K562 (cell line): Measurements from ENCODE around the gene TNFAIP8L1. TPM values are rescaled to one million over a fixed set of nuclear protein-coding genes. Genes with fewer than 3 reads are reported as not detected.

Experiments used
- ATF7 ChIP-seq: fragments of 450-650 bp; IDR thresholded peaks from 2 replicates; pipeline ENCODE4 v1.7.1; 2014; ENCODE audit warnings: mild to moderate bottlenecking, moderate library complexity
- CREBBP ChIP-seq: IDR thresholded peaks from one replicate; pipeline ENCODE4 v1.6.1; 2012; ENCODE audit warnings: low read depth, mild to moderate bottlenecking, control low read depth, inconsistent platforms, low read length
- CREM ChIP-seq: IDR thresholded peaks from 2 replicates; pipeline ENCODE4 v1.6.1; 2014; ENCODE audit warnings: antibody characterized with exemption, low read depth
- DPF2 ChIP-seq: fragments of 450-650 bp; IDR thresholded peaks from 2 replicates; pipeline ENCODE4 v1.6.1; 2016
- FOXK1 ChIP-seq: sonication (generic); formaldehyde crosslinking; IDR thresholded peaks from 2 replicates; pipeline ENCODE4 v1.8.0; 2022; ENCODE audit warnings: missing genetic modification reagents, mild to moderate bottlenecking, borderline replicate concordance
- MYBL2 ChIP-seq, 2 experiments: fragments of 450-650 bp in 1 of 2; sonication (generic) in 1 of 2; formaldehyde crosslinking in 1 of 2; IDR thresholded peaks; 2 replicates each; pipeline versions ENCODE4 v1.6.1 to v1.8.1; 2017 to 2022; ENCODE audit warnings: borderline replicate concordance in 1 of 2, inconsistent platforms in 1 of 2, low read depth in 1 of 2, mild to moderate bottlenecking in 1 of 2, missing genetic modification reagents in 1 of 2, moderate library complexity in 1 of 2
- NEUROD1 ChIP-seq: fragments of 150-350 bp; IDR thresholded peaks from 2 replicates; pipeline ENCODE4 v1.6.1; 2014; ENCODE audit warnings: borderline replicate concordance, low read length, low read depth; ENCODE audit not compliant: partially characterized antibody
- POLR2G ChIP-seq: fragments of 200-400 bp; formaldehyde crosslinking; IDR thresholded peaks from 2 replicates; pipeline ENCODE4 v1.6.1; 2017; ENCODE audit warnings: low read depth, mild to moderate bottlenecking, antibody characterized with exemption, low read length, moderate library complexity
- PURB ChIP-seq: sonication (generic); formaldehyde crosslinking; IDR thresholded peaks from 2 replicates; pipeline ENCODE4 v1.9.0; 2021; ENCODE audit warnings: low read depth, mild to moderate bottlenecking, missing genetic modification reagents
- RBFOX2 ChIP-seq: fragments of 200-400 bp; formaldehyde crosslinking; IDR thresholded peaks from 2 replicates; pipeline ENCODE4 v1.6.1; 2017; ENCODE audit warnings: low read depth, mild to moderate bottlenecking, low read length, moderate library complexity
- SAFB2 ChIP-seq: fragments of 200-400 bp; formaldehyde crosslinking; IDR thresholded peaks from 2 replicates; pipeline ENCODE4 v1.6.1; 2018; ENCODE audit warnings: borderline replicate concordance, low read length, low read depth, moderate library complexity; ENCODE audit not compliant: severe bottlenecking
- SMAD2 ChIP-seq: fragments of 150-350 bp; IDR thresholded peaks from 2 replicates; pipeline ENCODE4 v1.6.1; 2014; ENCODE audit warnings: low read depth, mild to moderate bottlenecking, low read length
- SMAD3 ChIP-seq: fragments of 450-650 bp; formaldehyde crosslinking; conservative IDR thresholded peaks from 2 replicates; pipeline ENCODE4 v1.4.0; 2020; ENCODE audit warnings: mild to moderate bottlenecking
- SMARCC2 ChIP-seq: fragments of 450-650 bp; IDR thresholded peaks from 2 replicates; pipeline ENCODE4 v1.6.1; 2017; ENCODE audit warnings: antibody characterized with exemption, moderate library complexity, mild to moderate bottlenecking, low read depth
- SNRNP70 ChIP-seq: fragments of 200-400 bp; formaldehyde crosslinking; optimal IDR thresholded peaks from 2 replicates; pipeline ENCODE3; 2017; ENCODE audit warnings: low read depth, low read length
- SOX6 ChIP-seq: fragments of 450-650 bp; IDR thresholded peaks from 2 replicates; pipeline ENCODE4 v1.6.1; 2014; ENCODE audit warnings: mild to moderate bottlenecking
- SPI1 ChIP-seq: IDR thresholded peaks from 2 replicates; pipeline ENCODE4 v1.6.1; 2011; ENCODE audit warnings: low read depth, low read length, control low read depth, borderline replicate concordance
- TAF1 ChIP-seq: IDR thresholded peaks from 2 replicates; pipeline ENCODE4 v1.6.1; 2011; ENCODE audit warnings: mild to moderate bottlenecking, low read length, moderate library complexity; ENCODE audit not compliant: insufficient read depth, control insufficient read depth, severe bottlenecking; ENCODE audit errors: extremely low read depth
- TAF7 ChIP-seq: fragments of 450-650 bp; IDR thresholded peaks from 2 replicates; pipeline ENCODE4 v1.6.1; 2016; ENCODE audit warnings: missing genetic modification characterization, missing compliant biosample characterization
- TGIF2 ChIP-seq: sonication (generic); formaldehyde crosslinking; IDR thresholded peaks from 2 replicates; pipeline ENCODE4 v1.8.1; 2022; ENCODE audit warnings: mild to moderate bottlenecking, missing genetic modification reagents, moderate library complexity
- U2AF1 ChIP-seq: fragments of 200-400 bp; formaldehyde crosslinking; optimal IDR thresholded peaks from 2 replicates; pipeline ENCODE3; 2017; ENCODE audit warnings: mild to moderate bottlenecking, low read depth, low read length, moderate library complexity
- WHSC1 ChIP-seq: IDR thresholded peaks from one replicate; pipeline ENCODE4 v1.6.1; 2012; ENCODE audit warnings: low read length, control low read depth, inconsistent platforms
- YY1 ChIP-seq, 3 experiments: IDR thresholded peaks; 2 replicates each; pipeline ENCODE4 v1.6.1; 2011; ENCODE audit warnings: low read length in 2 of 3, mild to moderate bottlenecking in 2 of 3, moderate library complexity in 2 of 3, borderline replicate concordance in 1 of 3, control low read depth in 1 of 3, low read depth in 1 of 3; ENCODE audit not compliant: insufficient read depth in 3 of 3, insufficient replicate concordance in 2 of 3, control insufficient read depth in 1 of 3, insufficient read length in 1 of 3; ENCODE audit errors: extremely low read depth in 1 of 3
- ZBTB2 ChIP-seq: fragments of 450-650 bp; IDR thresholded peaks from 2 replicates; pipeline ENCODE4 v1.6.1; 2016; ENCODE audit warnings: antibody characterized with exemption
- ZEB2 ChIP-seq: fragments of 450-650 bp; IDR thresholded peaks from 2 replicates; pipeline ENCODE4 v1.6.1; 2016
- ZFX ChIP-seq: sonication (generic); formaldehyde crosslinking; IDR thresholded peaks from 2 replicates; pipeline ENCODE4 v1.8.0; 2022; ENCODE audit warnings: mild to moderate bottlenecking, missing genetic modification reagents, moderate library complexity
- ZNF175 ChIP-seq: fragments of 200-800 bp; sonication (Bioruptor generic); IDR thresholded peaks from 2 replicates; pipeline ENCODE4 v1.6.1; 2016; ENCODE audit warnings: low read depth, mild to moderate bottlenecking, missing genetic modification characterization, missing compliant biosample characterization
- ZNF512 ChIP-seq: IDR thresholded peaks from 2 replicates; pipeline ENCODE4 v1.6.1; 2016; ENCODE audit warnings: missing genetic modification characterization, missing compliant biosample characterization
- ZSCAN32 ChIP-seq: fragments of 450-650 bp; formaldehyde crosslinking; IDR thresholded peaks from 2 replicates; pipeline ENCODE4 v1.4.0; 2020; ENCODE audit warnings: mild to moderate bottlenecking, moderate library complexity
- polyA plus RNA-seq, 8 experiments: library from polyadenylated mRNA; depleted of rRNA in 4 of 8; stranded (reverse) in 5 of 8; unstranded in 3 of 8; fragments of >200 nt; fragmentation: Nextera tagmentation in 2 of 8; fragmentation: Illumina TruSeq in 1 of 8; extraction: Ambion mirVana in 2 of 8; extraction: Trizol in 1 of 8; gene quantifications; 2 replicates each; pipeline versions ENCODE4 v1.2.1 to v1.2.3, GENCODE V29; 2011 to 2014; ENCODE audit warnings: inconsistent platforms in 1 of 8, missing spikeins in 1 of 8
- total RNA-seq, 7 experiments: library from RNA; depleted of rRNA in 6 of 7; stranded (reverse); fragments of >200 nt in 6 of 7; fragmentation: Illumina TruSeq in 2 of 7; extraction: Trizol in 2 of 7; gene quantifications; 2 replicates each; pipeline versions ENCODE4 v1.2.1 to v1.2.3, GENCODE V29; 2011 to 2021; ENCODE audit warnings: low replicate concordance in 1 of 7

The TNFAIP8L1 gene
- total and polyA plus RNA-seq, 9 of the 15 experiments (the other 6 are each of a cell fraction or from before 2014, with no cell fraction given) = 0.69 to 9.3 (median 4.9) TPM

- TF ChIP-seq TAF7 = no peak
- TF ChIP-seq ATF7 = no peak
- TF ChIP-seq WHSC1 = no peak
- no peak for TF ChIP-seq SPI1
- no peak for TF ChIP-seq MYBL2 (IDR thresholded peaks at IDR 0.05; ENCODE audit: low read depth)
- TF ChIP-seq MYBL2 (CRISPR knock-in tag; IDR thresholded peaks at IDR 0.05; ENCODE audit: borderline replicate concordance) = no peak
- no peak for TF ChIP-seq ZEB2
- TF ChIP-seq ZSCAN32 (CRISPR knock-in tag) = no peak
- TF ChIP-seq ZNF512 = peak; percentile 66; the same call in 1 of the 2 replicates
- TF ChIP-seq CREM = no peak
- no peak for TF ChIP-seq YY1 (IDR thresholded peaks at IDR 0.05; ENCODE audit: borderline replicate concordance in 1 of 3, control insufficient read depth in 1 of 3, extremely low read depth in 1 of 3, insufficient read depth in 3 of 3, insufficient read length in 1 of 3, insufficient replicate concordance in 2 of 3, low read depth in 1 of 3, low read length in 2 of 3)
- TF ChIP-seq SOX6 = no peak
- TF ChIP-seq TAF1 = peak; percentile 10
- TF ChIP-seq SAFB2 = no peak
- no peak for TF ChIP-seq U2AF1
- TF ChIP-seq RBFOX2 = peak; percentile 28; the same call in 1 of the 2 replicates
- no peak for TF ChIP-seq FOXK1 (CRISPR knock-in tag)
- no peak for TF ChIP-seq PURB (CRISPR knock-in tag)
- no peak for TF ChIP-seq NEUROD1
- TF ChIP-seq SMAD3 (CRISPR knock-in tag) = no peak
- no peak for TF ChIP-seq TGIF2 (CRISPR knock-in tag)
- no peak for TF ChIP-seq SMARCC2
- no peak for TF ChIP-seq SMAD2
- TF ChIP-seq POLR2G = peak; percentile 22; the same call in 1 of the 2 replicates
- TF ChIP-seq DPF2 = no peak
- no peak for TF ChIP-seq SNRNP70
- no peak for TF ChIP-seq CREBBP
- no peak for TF ChIP-seq ZBTB2
- TF ChIP-seq ZFX (CRISPR knock-in tag) = peak; percentile 74
- no peak for TF ChIP-seq ZNF175 (CRISPR knock-in tag)
Measured at GRCh38 chr19:4638317-4638716, 999 bp upstream of the TNFAIP8L1 start (continued).
